HepG2 (cell line): Measurements from ENCODE around the gene MIS18A. TPM values are rescaled to one million over a fixed set of nuclear protein-coding genes. Genes with fewer than 3 reads are reported as not detected.

Experiments used
- BCLAF1 ChIP-seq: fragments of 450-650 bp; IDR thresholded peaks from 2 replicates; pipeline ENCODE4 v1.6.1; 2017; ENCODE audit warnings: mild to moderate bottlenecking
- DZIP1 ChIP-seq: sonication (generic); formaldehyde crosslinking; IDR thresholded peaks from 2 replicates; pipeline ENCODE4 v1.5.0; 2020; ENCODE audit warnings: mild to moderate bottlenecking, missing genetic modification reagents
- FOXK1 ChIP-seq: sonication (generic); formaldehyde crosslinking; IDR thresholded peaks from 2 replicates; pipeline ENCODE4 v1.4.0; 2020; ENCODE audit warnings: low read depth, missing genetic modification reagents, borderline replicate concordance
- HMGA1 ChIP-seq: sonication (generic); formaldehyde crosslinking; conservative IDR thresholded peaks from 2 replicates; pipeline ENCODE4 v1.4.0; 2020; ENCODE audit warnings: missing genetic modification reagents
- KDM2A ChIP-seq: sonication (generic); formaldehyde crosslinking; IDR thresholded peaks from 2 replicates; pipeline ENCODE4 v1.4.0; 2020; ENCODE audit warnings: low read depth, missing genetic modification reagents, borderline replicate concordance
- NONO ChIP-seq, 2 experiments: fragments of 450-650 bp in 1 of 2; sonication (generic) in 1 of 2; formaldehyde crosslinking in 1 of 2; IDR thresholded peaks in 1 of 2; conservative IDR thresholded peaks in 1 of 2; 2 replicates each; pipeline versions ENCODE4 v1.6.1 to v1.8.0; 2017 to 2022; ENCODE audit warnings: mild to moderate bottlenecking in 1 of 2, missing genetic modification reagents in 1 of 2, moderate library complexity in 1 of 2
- SIX4 ChIP-seq: sonication (generic); formaldehyde crosslinking; IDR thresholded peaks from 2 replicates; pipeline ENCODE4 v1.4.0; 2020; ENCODE audit warnings: missing genetic modification reagents
- SOX6 ChIP-seq, 2 experiments: fragments of 450-650 bp in 1 of 2; sonication (generic) in 1 of 2; formaldehyde crosslinking in 1 of 2; IDR thresholded peaks; 2 replicates each; pipeline versions ENCODE4 v1.4.0 to v1.6.1; 2017 to 2020; ENCODE audit warnings: antibody characterized with exemption in 1 of 2, mild to moderate bottlenecking in 1 of 2, missing genetic modification reagents in 1 of 2
- STAG1 ChIP-seq: sonication (generic); formaldehyde crosslinking; IDR thresholded peaks from 2 replicates; pipeline ENCODE4 v1.4.0; 2020; ENCODE audit warnings: missing genetic modification reagents
- ZBTB1 ChIP-seq: sonication (generic); formaldehyde crosslinking; IDR thresholded peaks from 2 replicates; pipeline ENCODE4 v1.4.0; 2020; ENCODE audit warnings: missing genetic modification reagents, borderline replicate concordance
- ZBTB20 ChIP-seq: sonication (generic); formaldehyde crosslinking; IDR thresholded peaks from 2 replicates; pipeline ENCODE4 v1.8.1; 2023; ENCODE audit warnings: missing genetic modification reagents, low read depth, mild to moderate bottlenecking, borderline replicate concordance
- ZBTB38 ChIP-seq: sonication (generic); formaldehyde crosslinking; IDR thresholded peaks from 2 replicates; pipeline ENCODE4 v1.5.1; 2020; ENCODE audit warnings: mild to moderate bottlenecking, missing genetic modification reagents
- ZBTB8A ChIP-seq: sonication (generic); formaldehyde crosslinking; IDR thresholded peaks from 2 replicates; pipeline ENCODE4 v1.4.0; 2020; ENCODE audit warnings: mild to moderate bottlenecking, low read depth, missing genetic modification reagents, borderline replicate concordance
- ZNF232 ChIP-seq: sonication (generic); formaldehyde crosslinking; IDR thresholded peaks from 2 replicates; pipeline ENCODE4 v1.4.0; 2020; ENCODE audit warnings: missing genetic modification reagents, borderline replicate concordance
- ZNF24 ChIP-seq: fragments of 450-650 bp; IDR thresholded peaks from 2 replicates; pipeline ENCODE4 v1.6.1; 2017; ENCODE audit warnings: antibody characterized with exemption, mild to moderate bottlenecking
- ZNF274 ChIP-seq: sonication (generic); formaldehyde crosslinking; IDR thresholded peaks from 2 replicates; pipeline ENCODE4 v1.5.1; 2020; ENCODE audit warnings: mild to moderate bottlenecking, missing genetic modification reagents
- ZNF501 ChIP-seq: sonication (generic); formaldehyde crosslinking; IDR thresholded peaks from 2 replicates; pipeline ENCODE4 v1.5.1; 2020; ENCODE audit warnings: mild to moderate bottlenecking, moderate library complexity, missing genetic modification reagents
- ZNF841 ChIP-seq: sonication (generic); formaldehyde crosslinking; IDR thresholded peaks from 2 replicates; pipeline ENCODE4 v1.8.1; 2023; ENCODE audit warnings: missing genetic modification reagents, borderline replicate concordance
- ZSCAN5A ChIP-seq: sonication (generic); formaldehyde crosslinking; IDR thresholded peaks from 2 replicates; pipeline ENCODE4 v1.8.0; 2022; ENCODE audit warnings: mild to moderate bottlenecking, missing genetic modification reagents, borderline replicate concordance
- polyA plus RNA-seq, 8 experiments: library from polyadenylated mRNA; depleted of rRNA in 3 of 8; stranded (reverse) in 7 of 8; unstranded in 1 of 8; fragments of >200 nt; fragmentation: Illumina TruSeq in 4 of 8; extraction: Trizol in 4 of 8; gene quantifications; 2 replicates each; pipeline versions ENCODE4 v1.2.1 to v1.2.3, GENCODE V29; 2011 to 2016; ENCODE audit warnings: low read depth in 4 of 8, missing spikeins in 1 of 8, mixed read lengths in 1 of 8; ENCODE audit not compliant: insufficient read depth in 1 of 8
- total RNA-seq, 5 experiments: library from RNA; depleted of rRNA; stranded (reverse); fragments of >200 nt; fragmentation: Illumina TruSeq; extraction: Trizol; gene quantifications; 2 replicates each; pipeline ENCODE4 v1.2.3, GENCODE V29; 2016; ENCODE audit warnings: low read depth in 1 of 5

The MIS18A gene
- total and polyA plus RNA-seq, 2 of the 13 experiments (the other 11 are each of a cell fraction or from before 2014, with no cell fraction given): 11.2 to 41.4 TPM

DNA sequence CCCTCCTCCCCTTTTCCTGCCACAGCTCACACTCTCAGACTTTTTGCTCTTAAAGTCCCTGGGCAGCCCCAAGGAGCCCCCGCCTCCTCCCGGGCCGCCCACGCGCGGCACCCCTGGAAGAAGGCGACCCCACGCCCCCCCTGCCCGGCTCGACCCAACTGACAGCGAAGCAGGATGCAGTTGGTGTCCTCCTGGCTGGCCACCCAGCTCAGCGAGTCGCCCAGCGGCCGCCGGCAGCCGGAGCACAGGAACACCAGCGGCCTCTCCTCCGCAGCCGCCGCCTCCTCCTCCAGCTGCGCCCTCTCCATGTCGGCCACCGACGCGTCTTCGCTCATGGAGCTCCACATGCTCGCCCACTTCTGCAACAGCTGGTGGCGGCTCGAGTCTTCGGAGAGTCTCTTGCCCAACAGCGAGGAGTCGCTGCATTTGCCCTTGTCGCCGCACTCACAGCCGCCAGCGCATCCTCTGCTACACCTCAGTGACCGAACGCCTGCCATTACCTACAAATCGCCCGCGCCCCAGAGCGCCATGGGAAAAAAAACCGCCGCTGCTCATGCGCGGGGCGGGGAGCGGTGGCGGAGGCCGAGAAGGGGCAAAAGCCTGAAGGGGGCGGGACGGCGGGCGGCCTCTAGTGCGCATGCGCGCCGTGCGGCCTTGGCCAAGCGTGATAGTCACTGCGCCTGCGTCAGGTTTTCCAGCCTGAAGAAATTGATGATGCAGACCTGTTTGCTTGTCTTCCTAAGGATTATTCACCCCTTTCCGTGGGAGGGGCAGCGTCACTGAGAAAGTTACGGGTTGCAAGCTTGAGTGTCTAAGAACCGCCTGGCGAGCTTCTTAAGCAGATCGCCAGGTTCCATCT, at the start of gene MIS18A (continued):
- TF ChIP-seq HMGA1 (no peak), ZNF501 (CRISPR knock-in tag) (peak; percentile 80), DZIP1 (CRISPR knock-in tag) (no peak; the same call in 1 of the 2 replicates), NONO (IDR thresholded peaks at IDR 0.05) (no peak), NONO (CRISPR knock-in tag; conservative IDR thresholded peaks at IDR 0.05) (peak; percentile 85), ZBTB20 (CRISPR knock-in tag) (peak; percentile 36; the same call in 1 of the 2 replicates), SIX4 (CRISPR knock-in tag) (no peak), KDM2A (CRISPR knock-in tag) (peak; percentile 91), ZSCAN5A (peak; percentile 82; the same call in 1 of the 2 replicates), ZBTB1 (CRISPR knock-in tag) (no peak), BCLAF1 (no peak), ZNF24 (no peak), STAG1 (CRISPR knock-in tag) (0 out of 2 replicates have a peak, but pooled peaks have one; percentile 2), ZNF841 (no peak), ZBTB8A (CRISPR knock-in tag) (no peak; the same call in 1 of the 2 replicates), ZBTB38 (CRISPR knock-in tag) (0 out of 2 replicates have a peak, but pooled peaks have one; percentile 66), ZNF274 (0 out of 2 replicates have a peak, but pooled peaks have one; percentile 77), SOX6 (IDR thresholded peaks at IDR 0.05) (no peak), SOX6 (CRISPR knock-in tag; IDR thresholded peaks at IDR 0.05) (peak; percentile 60; the same call in 1 of the 2 replicates), ZNF232 (CRISPR knock-in tag) (no peak), FOXK1 (CRISPR knock-in tag) (peak; percentile 64; the same call in 1 of the 2 replicates)
